Measurements from ENCODE around the gene RIBC1.
"Not testable (repeated sequence)": the region's sequence is repeated elsewhere in the genome, so short reads cannot be mapped to it uniquely, and the experiment has no call there.

The RIBC1 gene

GRCh38 chrX:53412446-53412845 lies 10.2 kb upstream of the RIBC1 start:
- no peak for DNase-seq (ENCODE audit: low read depth)
- TF ChIP-seq CTCF (IDR thresholded peaks at IDR 0.05; ENCODE audit: control insufficient read depth, extremely low read depth, insufficient read depth): no peak
- no peak overlapping the region for H3K4me3 ChIP-seq (ENCODE audit: low read depth, low read length)

GRCh38 chrX:53420351-53420750 lies 2.3 kb upstream of the RIBC1 start:
- not testable (repeated sequence) for DNase-seq (ENCODE audit: low read depth); H3K4me3 ChIP-seq (ENCODE audit: low read depth, low read length)

- H3K4me3 ChIP-seq (ENCODE audit: low read depth, low read length): peak overlapping the region; percentile 82
- no peak for TF ChIP-seq CTCF (IDR thresholded peaks at IDR 0.05; ENCODE audit: control insufficient read depth, extremely low read depth, insufficient read depth)
- DNase-seq (ENCODE audit: low read depth): no peak
Measured at GRCh38 chrX:53421125-53421524, 1.5 kb upstream of the RIBC1 start.

- H3K4me3 ChIP-seq (ENCODE audit: low read depth, low read length): peak overlapping the region; percentile 82
- no peak for DNase-seq (ENCODE audit: low read depth)
- TF ChIP-seq CTCF (IDR thresholded peaks at IDR 0.05; ENCODE audit: control insufficient read depth, extremely low read depth, insufficient read depth): no peak
Measured at GRCh38 chrX:53421772-53422085, 944 bp upstream of the RIBC1 start.

- peak; percentile 90 for DNase-seq (ENCODE audit: low read depth)
- TF ChIP-seq CTCF (IDR thresholded peaks at IDR 0.05; ENCODE audit: control insufficient read depth, extremely low read depth, insufficient read depth): no peak
- H3K4me3 ChIP-seq (ENCODE audit: low read depth, low read length): peak within 1 kb of the TSS; percentile 82
Measured at GRCh38 chrX:53422086-53422860, 400 bp upstream of the RIBC1 start, which contains the start of gene SMC1A. Gene SMC1A (minus strand): TSS chrX:53422654. CDS start chrX:53422600, 54 bp downstream.

- H3K4me3 ChIP-seq (ENCODE audit: low read depth, low read length): no peak overlapping the region
Measured at GRCh38 chrX:53429755-53430154, 7.1 kb downstream of the RIBC1 start.

GRCh38 chrX:53430231-53430630 lies 7.6 kb downstream of the RIBC1 start:
- DNase-seq (ENCODE audit: low read depth): no peak
- H3K4me3 ChIP-seq (ENCODE audit: low read depth, low read length): no peak overlapping the region
- TF ChIP-seq CTCF (IDR thresholded peaks at IDR 0.05; ENCODE audit: control insufficient read depth, extremely low read depth, insufficient read depth): no peak

More at GRCh38 chrX:53429755-53430154, 7.1 kb downstream of the RIBC1 start:
- DNase-seq (ENCODE audit: low read depth): no peak
- TF ChIP-seq CTCF (IDR thresholded peaks at IDR 0.05; ENCODE audit: control insufficient read depth, extremely low read depth, insufficient read depth): no peak
